H9 (cell line): ENCODE results near the gene CASP5. TPM values are rescaled to one million over a fixed set of nuclear protein-coding genes. Genes with fewer than 3 reads are reported as not detected.

Source experiments
- DNase-seq: peaks from one replicate; pipeline ENCODE4 v3.0.0-alpha.2; 2017
- H2AFZ ChIP-seq: one replicate; pipeline ENCODE4 v1.6.1; 2013; ENCODE audit warnings: mild to moderate bottlenecking, low read length, control low read depth, moderate library complexity
- H2AK5ac ChIP-seq: 2 replicates; pipeline ENCODE4 v1.6.1; 2013; ENCODE audit warnings: low read length, control low read depth, mixed read lengths; ENCODE audit not compliant: insufficient read length
- H2BK120ac ChIP-seq: one replicate; pipeline ENCODE4 v1.6.1; 2013; ENCODE audit warnings: low read depth, mild to moderate bottlenecking, low read length, control low read depth, inconsistent platforms; ENCODE audit not compliant: poor library complexity, severe bottlenecking
- H2BK12ac ChIP-seq: 2 replicates; pipeline ENCODE4 v1.6.1; 2013; ENCODE audit warnings: low read length, control low read depth, mixed read lengths, low read depth; ENCODE audit not compliant: insufficient read length
- H2BK15ac ChIP-seq: 2 replicates; pipeline ENCODE4 v1.6.1; 2013; ENCODE audit warnings: low read depth, low read length, control low read depth
- H2BK20ac ChIP-seq: one replicate; pipeline ENCODE4 v1.6.1; 2013; ENCODE audit warnings: low read depth, mild to moderate bottlenecking, low read length, control low read depth, inconsistent platforms; ENCODE audit not compliant: poor library complexity, severe bottlenecking
- H2BK5ac ChIP-seq: 2 replicates; pipeline ENCODE4 v1.6.1; 2013; ENCODE audit warnings: low read length, control low read depth, mixed read lengths; ENCODE audit not compliant: insufficient read length
- H3K14ac ChIP-seq: 2 replicates; pipeline ENCODE4 v1.6.1; 2013; ENCODE audit warnings: low read length, control low read depth; ENCODE audit not compliant: insufficient read depth
- H3K18ac ChIP-seq: 2 replicates; pipeline ENCODE4 v1.6.1; 2013; ENCODE audit warnings: low read depth, mild to moderate bottlenecking, mixed read lengths, low read length, control low read depth; ENCODE audit not compliant: insufficient read length
- H3K23ac ChIP-seq: 2 replicates; pipeline ENCODE4 v1.6.1; 2013; ENCODE audit warnings: low read length, control low read depth, mixed read lengths, low read depth; ENCODE audit not compliant: insufficient read length
- H3K23me2 ChIP-seq: 2 replicates; pipeline ENCODE4 v1.6.1; 2013; ENCODE audit warnings: low read depth, mild to moderate bottlenecking, mixed read lengths, low read length, control low read depth; ENCODE audit not compliant: insufficient read length, poor library complexity, severe bottlenecking
- H3K27ac ChIP-seq: 2 replicates; pipeline ENCODE4 v1.5.1; 2013; ENCODE audit warnings: low read length, control low read depth, mixed read lengths, low read depth; ENCODE audit not compliant: insufficient read length
- H3K27me3 ChIP-seq: 2 replicates; pipeline ENCODE4 v1.6.1; 2013; ENCODE audit warnings: low read length, control low read depth, inconsistent platforms; ENCODE audit not compliant: insufficient read depth
- H3K4ac ChIP-seq: 2 replicates; pipeline ENCODE4 v1.6.1; 2013; ENCODE audit warnings: low read depth, mild to moderate bottlenecking, control low read depth, inconsistent platforms, low read length, moderate library complexity
- H3K4me1 ChIP-seq: 2 replicates; pipeline ENCODE4 v1.6.1; 2013; ENCODE audit warnings: low read length, control low read depth, inconsistent platforms; ENCODE audit not compliant: insufficient read depth
- H3K4me2 ChIP-seq: 2 replicates; pipeline ENCODE4 v1.6.1; 2013; ENCODE audit warnings: low read length, control low read depth, mixed read lengths; ENCODE audit not compliant: insufficient read length, insufficient read depth
- H3K56ac ChIP-seq: 2 replicates; pipeline ENCODE4 v1.6.1; 2013; ENCODE audit warnings: low read depth, mild to moderate bottlenecking, mixed read lengths, low read length, control low read depth; ENCODE audit not compliant: insufficient read length
- H3K79me1 ChIP-seq: 2 replicates; pipeline ENCODE4 v1.6.1; 2013; ENCODE audit warnings: low read depth, mild to moderate bottlenecking, moderate library complexity, low read length, control low read depth, inconsistent platforms; ENCODE audit not compliant: insufficient read depth, poor library complexity, severe bottlenecking
- H3K79me2 ChIP-seq: 2 replicates; pipeline ENCODE4 v1.6.1; 2013; ENCODE audit warnings: low read length, control low read depth, inconsistent platforms; ENCODE audit not compliant: insufficient read depth
- H3K9ac ChIP-seq: 2 replicates; pipeline ENCODE4 v1.6.1; 2013; ENCODE audit warnings: low read length, control low read depth, mixed read lengths; ENCODE audit not compliant: insufficient read length; ENCODE audit errors: extremely low read depth
- H3K9me3 ChIP-seq: one replicate; pipeline ENCODE4 v1.6.1; 2013; ENCODE audit warnings: low read depth, low read length, inconsistent platforms; ENCODE audit not compliant: control insufficient read depth
- H3T11ph ChIP-seq: one replicate; pipeline ENCODE4 v1.6.1; 2013; ENCODE audit warnings: mild to moderate bottlenecking, low read length, control low read depth, inconsistent platforms
- H4K20me1 ChIP-seq: one replicate; pipeline ENCODE4 v1.6.1; 2013; ENCODE audit not compliant: control insufficient read depth, insufficient read length, insufficient read depth
- H4K5ac ChIP-seq: 2 replicates; pipeline ENCODE4 v1.6.1; 2013; ENCODE audit warnings: low read depth, mild to moderate bottlenecking, mixed read lengths, low read length, control low read depth; ENCODE audit not compliant: insufficient read length
- H4K8ac ChIP-seq: replicated peaks from 2 replicates; pipeline ENCODE4 v1.6.1; 2013; ENCODE audit warnings: low read length, control low read depth, mixed read lengths, low read depth; ENCODE audit not compliant: insufficient read length
- H4K91ac ChIP-seq: 2 replicates; pipeline ENCODE4 v1.6.1; 2013; ENCODE audit warnings: low read depth, mild to moderate bottlenecking, moderate library complexity, mixed read lengths, low read length, control low read depth; ENCODE audit not compliant: insufficient read length
- H3K27ac Mint-ChIP-seq, 3 experiments: 2 replicates in 2 of 3; 3 replicates in 1 of 3; pipeline ENCODE4 v1.8.0; 2020 to 2021; ENCODE audit warnings: mixed read lengths in 3 of 3, mild to moderate bottlenecking in 1 of 3, moderate library complexity in 1 of 3
- H3K27me3 Mint-ChIP-seq: 2 replicates; pipeline ENCODE4 v1.8.0; 2021; ENCODE audit warnings: low read depth, mild to moderate bottlenecking, moderate library complexity, mixed read lengths
- H3K36me3 Mint-ChIP-seq, 3 experiments: 2 replicates in 2 of 3; 3 replicates in 1 of 3; pipeline ENCODE4 v1.8.0; 2020 to 2021; ENCODE audit warnings: low read depth in 3 of 3, mixed read lengths in 3 of 3; ENCODE audit not compliant: insufficient read depth in 1 of 3
- H3K4me1 Mint-ChIP-seq, 2 experiments: 2 replicates each; pipeline ENCODE4 v1.8.0; 2020; ENCODE audit warnings: mixed read lengths in 2 of 2
- H3K4me3 Mint-ChIP-seq, 2 experiments: 2 replicates in 1 of 2; 3 replicates in 1 of 2; pipeline ENCODE4 v1.8.0; 2020 to 2021; ENCODE audit warnings: mild to moderate bottlenecking in 2 of 2, mixed read lengths in 2 of 2, moderate library complexity in 1 of 2
- H3K9me3 Mint-ChIP-seq, 2 experiments: 2 replicates in 1 of 2; 3 replicates in 1 of 2; pipeline ENCODE4 v1.8.0; 2020; ENCODE audit warnings: mild to moderate bottlenecking in 2 of 2, mixed read lengths in 2 of 2, moderate library complexity in 1 of 2
- WGBS: extraction: QIAGEN DNeasy Blood & Tissue Kit; methylation state at CpG from one replicate; pipeline ENCODE4 v1.1.7; 2013; ENCODE audit warnings: missing lambda C conversion rate, low lambda C conversion rate, mixed read lengths; ENCODE audit not compliant: insufficient read length; ENCODE audit errors: extremely low coverage; 5-methylcytosine and 5-hydroxymethylcytosine counted together
- total RNA-seq: library from RNA; stranded (reverse); gene quantifications from 2 replicates; pipeline ENCODE4 v1.2.1, GENCODE V29; 2021
- TF ChIP-seq, protein P1 (sequence below): fragments of 200-600 bp; sonication (generic); conservative IDR thresholded peaks from 3 replicates; pipeline ENCODE4 v1.8.0; 2021; ENCODE audit warnings: antibody characterized with exemption, mild to moderate bottlenecking

CASP5 gene
- total RNA-seq, 1 experiment from 2014 or later, result not detected

DNA sequence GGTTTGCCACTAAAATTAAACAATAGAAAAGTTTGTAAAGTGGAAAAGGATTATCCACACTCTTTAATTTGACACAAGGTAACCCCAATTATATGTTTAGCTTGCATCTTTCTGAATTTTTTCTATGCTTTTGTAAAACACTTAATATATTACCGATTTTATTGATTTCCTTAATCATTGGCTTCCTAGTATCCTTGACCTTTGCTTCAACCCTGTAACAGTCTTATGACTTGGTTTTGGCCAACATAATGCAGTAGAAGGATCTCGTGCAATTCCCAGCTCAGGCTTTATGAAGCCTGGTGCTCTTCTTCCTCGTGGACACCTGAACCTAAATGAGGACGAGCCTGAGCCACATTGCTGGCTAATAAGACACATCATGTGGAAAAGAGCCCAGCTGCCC, 31.0 kb downstream of the CASP5 start:
- Histone ChIP-seq H2AFZ (no peak overlapping the region), H2BK20ac (no peak overlapping the region), H4K8ac (no peak overlapping the region), H3K27ac (no peak overlapping the region), H3K79me2 (no peaks in the 10 kb centered on the region), H3T11ph (no peak overlapping the region), H3K4me2 (no peak overlapping the region), H3K9ac (no peak overlapping the region), H2BK120ac (no peak overlapping the region), H3K23ac (no peak overlapping the region), H3K79me1 (no peaks in the 10 kb centered on the region), H3K9me3 (no peaks in the 10 kb centered on the region), H3K4me1 (no peaks in the 10 kb centered on the region), H2AK5ac (no peak overlapping the region), H4K5ac (no peak overlapping the region), H4K91ac (no peak overlapping the region), H3K14ac (no peak overlapping the region), H3K23me2 (no peaks in the 10 kb centered on the region), H4K20me1 (no peaks in the 10 kb centered on the region), H2BK15ac (no peak overlapping the region), H3K56ac (no peak overlapping the region), H3K18ac (no peak overlapping the region), H3K27me3 (no peaks in the 10 kb centered on the region), H3K4ac (no peak overlapping the region), H2BK12ac (no peak overlapping the region), H2BK5ac (no peak overlapping the region)
- H3K4me3 Mint-ChIP-seq, result no peak overlapping the region
- WGBS, result no CpG with 5 or more reads among the region's 4 CpGs
- H3K27me3 Mint-ChIP-seq, result no peaks in the 10 kb centered on the region
- H3K36me3 Mint-ChIP-seq, result peaks cover 0 to 12% (median 4%) of the 10 kb centered on the region in 3 experiments; a peak in 1 of 7 replicates
- H3K9me3 Mint-ChIP-seq, result peaks cover 8 to 12% of the 10 kb centered on the region in 2 experiments; a peak in 4 of 5 replicates
- TF ChIP-seq, protein P1, sequence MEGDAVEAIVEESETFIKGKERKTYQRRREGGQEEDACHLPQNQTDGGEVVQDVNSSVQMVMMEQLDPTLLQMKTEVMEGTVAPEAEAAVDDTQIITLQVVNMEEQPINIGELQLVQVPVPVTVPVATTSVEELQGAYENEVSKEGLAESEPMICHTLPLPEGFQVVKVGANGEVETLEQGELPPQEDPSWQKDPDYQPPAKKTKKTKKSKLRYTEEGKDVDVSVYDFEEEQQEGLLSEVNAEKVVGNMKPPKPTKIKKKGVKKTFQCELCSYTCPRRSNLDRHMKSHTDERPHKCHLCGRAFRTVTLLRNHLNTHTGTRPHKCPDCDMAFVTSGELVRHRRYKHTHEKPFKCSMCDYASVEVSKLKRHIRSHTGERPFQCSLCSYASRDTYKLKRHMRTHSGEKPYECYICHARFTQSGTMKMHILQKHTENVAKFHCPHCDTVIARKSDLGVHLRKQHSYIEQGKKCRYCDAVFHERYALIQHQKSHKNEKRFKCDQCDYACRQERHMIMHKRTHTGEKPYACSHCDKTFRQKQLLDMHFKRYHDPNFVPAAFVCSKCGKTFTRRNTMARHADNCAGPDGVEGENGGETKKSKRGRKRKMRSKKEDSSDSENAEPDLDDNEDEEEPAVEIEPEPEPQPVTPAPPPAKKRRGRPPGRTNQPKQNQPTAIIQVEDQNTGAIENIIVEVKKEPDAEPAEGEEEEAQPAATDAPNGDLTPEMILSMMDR, result no peak
- no peak for DNase-seq
- no peaks in the 10 kb centered on the region for H3K4me1 Mint-ChIP-seq
- H3K27ac Mint-ChIP-seq, result no peak overlapping the region
